IMR-90 (cell line): Measurements from ENCODE around the gene HCFC1R1. TPM values are rescaled to one million over a fixed set of nuclear protein-coding genes. Genes with fewer than 3 reads are reported as not detected.

ENCODE experiments used
- ATAC-seq: fragments of 200-7000 bp; cut with Tn5 transposase; 2 replicates; pipeline ENCODE4 v1.9.1; 2020; ENCODE audit warnings: low read depth, mild to moderate bottlenecking, moderate library complexity
- BruUV-seq: library from RNA; stranded (reverse); fragments of 400-500 nt; replicated peaks from 2 replicates; lab custom pipeline; 2021; lab: Mats Ljungman, UMichigan
- CTCF ChIA-PET: fragments of 300-600 bp; formaldehyde crosslinking; extraction: SDS; loops from one replicate; lab custom pipeline; 2021; ENCODE audit warnings: antibody characterized with exemption; lab: Yijun Ruan, JAX
- POLR2A ChIA-PET: fragments of 300-600 bp; sonication (Branson Sonifier 250); formaldehyde crosslinking; loops from one replicate; lab custom pipeline; 2022; ENCODE audit warnings: antibody characterized with exemption; ENCODE audit not compliant: unreplicated experiment; lab: Charles Lee
- DNase-seq: peaks from one replicate; pipeline ENCODE4 v3.0.0; 2013
- H2AFZ ChIP-seq: replicated peaks from 2 replicates; pipeline ENCODE3; 2013; ENCODE audit warnings: low read length, mild to moderate bottlenecking; ENCODE audit not compliant: poor library complexity
- H2AK5ac ChIP-seq: 2 replicates; pipeline ENCODE4 v1.6.1; 2013; ENCODE audit warnings: low read depth, low read length, inconsistent platforms
- H2AK9ac ChIP-seq: replicated peaks from 2 replicates; pipeline ENCODE3; 2013; ENCODE audit warnings: mild to moderate bottlenecking, low read depth, low read length, moderate library complexity; ENCODE audit not compliant: poor library complexity
- H2BK120ac ChIP-seq: 2 replicates; pipeline ENCODE4 v1.6.1; 2013; ENCODE audit warnings: low read depth, low read length, inconsistent platforms
- H2BK15ac ChIP-seq: 3 replicates; pipeline ENCODE4 v1.6.1; 2013; ENCODE audit warnings: low read depth, low read length, inconsistent platforms
- H2BK20ac ChIP-seq: 2 replicates; pipeline ENCODE4 v1.6.1; 2013; ENCODE audit warnings: low read depth, mild to moderate bottlenecking, inconsistent platforms, low read length, moderate library complexity
- H2BK5ac ChIP-seq: 2 replicates; pipeline ENCODE4 v1.6.1; 2013; ENCODE audit warnings: mild to moderate bottlenecking, low read depth, low read length, inconsistent platforms; ENCODE audit not compliant: poor library complexity, severe bottlenecking
- H3K14ac ChIP-seq: replicated peaks from 2 replicates; pipeline ENCODE4 v1.6.1; 2013; ENCODE audit warnings: low read depth, low read length, inconsistent platforms
- H3K18ac ChIP-seq: 2 replicates; pipeline ENCODE4 v1.6.1; 2013; ENCODE audit warnings: low read depth, low read length, control low read depth
- H3K23ac ChIP-seq: 2 replicates; pipeline ENCODE4 v1.6.1; 2013; ENCODE audit warnings: low read depth, low read length, inconsistent platforms
- H3K27ac ChIP-seq: 2 replicates; pipeline ENCODE4 v1.5.1; 2013; ENCODE audit warnings: mild to moderate bottlenecking, control low read depth, low read length; ENCODE audit not compliant: insufficient read depth
- H3K27me3 ChIP-seq: 2 replicates; pipeline ENCODE4 v1.6.1; 2013; ENCODE audit warnings: low read length; ENCODE audit not compliant: control insufficient read depth, insufficient read depth
- H3K36me3 ChIP-seq: 2 replicates; pipeline ENCODE4 v1.6.1; 2013; ENCODE audit warnings: low read length, mixed read lengths; ENCODE audit not compliant: control insufficient read depth, insufficient read depth
- H3K4ac ChIP-seq: 2 replicates; pipeline ENCODE4 v1.6.1; 2013; ENCODE audit warnings: low read depth, low read length, inconsistent platforms
- H3K4me1 ChIP-seq: 2 replicates; pipeline ENCODE4 v1.6.1; 2013; ENCODE audit warnings: low read length, mixed read lengths; ENCODE audit not compliant: control insufficient read depth, insufficient read depth
- H3K4me2 ChIP-seq: 2 replicates; pipeline ENCODE4 v1.6.1; 2013; ENCODE audit warnings: low read depth, mild to moderate bottlenecking, control low read depth, low read length, moderate library complexity
- H3K4me3 ChIP-seq: 2 replicates; pipeline ENCODE4 v1.5.1; 2013; ENCODE audit warnings: low read depth, mild to moderate bottlenecking, control low read depth, low read length, moderate library complexity; ENCODE audit not compliant: insufficient read depth
- H3K56ac ChIP-seq: 2 replicates; pipeline ENCODE4 v1.6.1; 2013; ENCODE audit warnings: low read length, inconsistent platforms; ENCODE audit not compliant: insufficient read depth; ENCODE audit errors: extremely low read depth
- H3K79me1 ChIP-seq, 2 experiments: 2 replicates each; pipeline ENCODE4 v1.6.1; 2013; ENCODE audit warnings: low read length in 2 of 2, inconsistent platforms in 1 of 2, low read depth in 1 of 2
- H3K9ac ChIP-seq: 2 replicates; pipeline ENCODE4 v1.6.1; 2013; ENCODE audit warnings: low read depth, low read length, control low read depth
- H3K9me1 ChIP-seq: 2 replicates; pipeline ENCODE4 v1.6.1; 2013; ENCODE audit warnings: low read length, inconsistent platforms; ENCODE audit not compliant: insufficient read depth
- H3K9me3 ChIP-seq: 2 replicates; pipeline ENCODE4 v1.6.1; 2013; ENCODE audit warnings: low read length; ENCODE audit not compliant: control insufficient read depth, insufficient read depth
- H4K20me1 ChIP-seq: 2 replicates; pipeline ENCODE4 v1.6.1; 2013; ENCODE audit warnings: low read length, inconsistent platforms; ENCODE audit not compliant: insufficient read depth
- H4K5ac ChIP-seq: 2 replicates; pipeline ENCODE4 v1.6.1; 2013; ENCODE audit warnings: mild to moderate bottlenecking, low read depth, low read length, control low read depth
- H4K8ac ChIP-seq, 2 experiments: 2 replicates each; pipeline ENCODE4 v1.6.1; 2013; ENCODE audit warnings: low read depth in 2 of 2, low read length in 2 of 2, control low read depth in 1 of 2, inconsistent platforms in 1 of 2
- H4K91ac ChIP-seq: 2 replicates; pipeline ENCODE4 v1.6.1; 2013; ENCODE audit warnings: low read depth, low read length, inconsistent platforms; ENCODE audit not compliant: insufficient read depth
- BHLHE40 ChIP-seq: fragments of 150-350 bp; IDR thresholded peaks from 2 replicates; pipeline ENCODE4 v1.6.1; 2016; ENCODE audit warnings: mild to moderate bottlenecking, low read depth, low read length
- MAFK ChIP-seq: IDR thresholded peaks from 2 replicates; pipeline ENCODE4 v1.6.1; 2012; ENCODE audit warnings: low read depth, low read length, improper control_type of control experiment
- MAZ ChIP-seq: IDR thresholded peaks from 2 replicates; pipeline ENCODE4 v1.6.1; 2012; ENCODE audit warnings: low read depth, mild to moderate bottlenecking, low read length, improper control_type of control experiment, moderate library complexity, borderline replicate concordance
- SMC3 ChIP-seq: fragments of 150-350 bp; IDR thresholded peaks from 2 replicates; pipeline ENCODE4 v1.6.1; 2016; ENCODE audit warnings: low read depth, mild to moderate bottlenecking, antibody characterized with exemption, low read length, moderate library complexity
- USF2 ChIP-seq: fragments of 150-350 bp; IDR thresholded peaks from 2 replicates; pipeline ENCODE4 v1.6.1; 2017; ENCODE audit warnings: mild to moderate bottlenecking, antibody characterized with exemption, low read length, low read depth
- WGBS, 2 experiments: methylation state at CpG; one replicate each; pipeline versions ENCODE4 v1.1.5 to v1.1.7; 2013; ENCODE audit warnings: missing lambda C conversion rate in 2 of 2; ENCODE audit not compliant: insufficient read length in 1 of 2; ENCODE audit errors: extremely low coverage in 2 of 2; 5-methylcytosine and 5-hydroxymethylcytosine counted together
- dilution Hi-C: fragments of 300-500 bp; cut with HindIII; formaldehyde crosslinking; loops from one replicate; pipeline ENCODE4 v1.14.3; 2018; ENCODE audit warnings: low sequenced_read_pairs; ENCODE audit not compliant: unreplicated experiment
- in situ Hi-C: fragments of 300-500 bp; cut with MboI; formaldehyde crosslinking; loops from 3 replicates; pipeline ENCODE4 v1.14.3; 2019; ENCODE audit warnings: low sequenced_read_pairs, inconsistent platforms, mixed read lengths
- intact Hi-C: fragments of 100-400 bp; cut with micrococcal nuclease; formaldehyde crosslinking; loops from 2 replicates; pipeline ENCODE4 v1.10.0; 2022
- polyA plus RNA-seq, 3 experiments: library from polyadenylated mRNA; depleted of rRNA; stranded (reverse); fragments of >200 nt; gene quantifications; 2 replicates each; pipeline ENCODE4 v1.2.3, GENCODE V29; 2012; ENCODE audit warnings: low replicate concordance in 1 of 3
- total RNA-seq: library from RNA; depleted of rRNA; stranded (reverse); fragments of >200 nt; gene quantifications from 2 replicates; pipeline ENCODE4 v1.2.3, GENCODE V29; 2012

The HCFC1R1 gene
- total and polyA plus RNA-seq, 2 of the 4 experiments (the other 2 are of a cell fraction), result 7.2 to 57.9 TPM

DNA sequence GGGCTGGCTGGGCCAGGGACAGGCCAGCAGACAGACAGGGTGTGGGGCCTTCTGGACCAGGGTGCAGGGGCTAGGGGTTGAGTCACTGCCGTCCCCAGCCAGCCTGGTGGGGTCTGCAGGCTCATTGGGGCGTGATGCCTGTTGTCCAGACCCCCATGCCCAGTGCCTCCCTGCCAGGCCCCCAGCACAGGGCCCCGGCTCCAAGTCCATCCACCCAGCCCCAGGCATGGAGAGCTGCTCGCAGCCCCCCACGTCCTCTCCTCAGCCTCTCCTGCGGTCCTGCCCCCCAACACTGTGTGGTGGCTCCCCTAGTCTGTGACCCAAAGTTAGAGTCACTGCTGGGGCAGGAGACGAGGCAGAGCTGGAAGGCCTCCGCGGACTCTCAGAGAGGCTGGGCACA lies 36.5 kb downstream of the HCFC1R1 start:
- no peak overlapping the region for H2BK5ac ChIP-seq
- no peak for DNase-seq
- no peak overlapping the region for H4K91ac ChIP-seq
- no peaks in the 10 kb centered on the region for H3K9me1 ChIP-seq
- H3K79me1 ChIP-seq, result no peaks in the 10 kb centered on the region
- H4K5ac ChIP-seq, result no peak overlapping the region
- no peak overlapping the region for H3K4ac ChIP-seq
- no peak overlapping the region for H3K14ac ChIP-seq
- H4K20me1 ChIP-seq, result no peaks in the 10 kb centered on the region
- intact Hi-C loops (no loop called here), in situ Hi-C loops (no loop called here), dilution Hi-C loops (no loop called here)
- ChIA-PET CTCF (no interaction called here), POLR2A (no interaction called here)
- TF ChIP-seq MAFK (no peak), USF2 (no peak), MAZ (no peak), BHLHE40 (no peak), SMC3 (no peak)
- peaks cover 2% of the 10 kb centered on the region; the same call in 1 of the 2 replicates for H3K4me1 ChIP-seq
- H3K4me2 ChIP-seq, result no peak overlapping the region
- no peak overlapping the region for H4K8ac ChIP-seq
- no peak overlapping the region for H3K23ac ChIP-seq
- H2BK20ac ChIP-seq, result no peak overlapping the region
- WGBS, 2 experiments, result 33% methylated on average over 5 of the region's 9 CpGs; no CpG with 5 or more reads in 1 of the 2 experiments
- H2AFZ ChIP-seq, result no peak overlapping the region
- H3K36me3 ChIP-seq, result no peaks in the 10 kb centered on the region
- ATAC-seq, result no peak
- no peak overlapping the region for H3K18ac ChIP-seq
- H2AK5ac ChIP-seq, result no peak overlapping the region
- no peak overlapping the region for H3K56ac ChIP-seq
- H2AK9ac ChIP-seq, result no peak overlapping the region
- H3K9me3 ChIP-seq, result no peaks in the 10 kb centered on the region
- no peak overlapping the region for H3K27ac ChIP-seq
- no TSS peak for BruUV-seq
- H3K9ac ChIP-seq, result no peak overlapping the region
- no peak overlapping the region for H2BK15ac ChIP-seq
- H3K27me3 ChIP-seq, result peaks cover 21% of the 10 kb centered on the region
- H2BK120ac ChIP-seq, result no peak overlapping the region
- H3K4me3 ChIP-seq, result no peak overlapping the region
